Activated CD8-positive, alpha-beta memory T cell treated with anti-CD3 and anti-CD28 coated beads, Interleukin-2, amount 50 U/mL, for 1 hour (primary cell): ENCODE data around the gene HCAR3.
A peak's percentile ranks its signal among the peaks of the same experiment; 100 is the strongest.
"Not testable (repeated sequence)": the region's sequence is repeated elsewhere in the genome, so short reads cannot be mapped to it uniquely, and the experiment has no call there.

ENCODE experiments used
- DNase-seq: peaks from one replicate; pipeline ENCODE4 v3.0.0-alpha.2; 2020; ENCODE audit errors: extremely low read depth

HCAR3 gene

GRCh38 chr12:122716658-122717057 lies at the start of gene HCAR3:
Gene HCAR3 (minus strand): TSS chr12:122716811. CDS start chr12:122716737, 74 bp downstream.
- not testable (repeated sequence) for DNase-seq

GRCh38 chr12:122757568-122757967 lies 41.0 kb upstream of the HCAR3 start:
- DNase-seq = no peak

- DNase-seq = no peak
Observed at GRCh38 chr12:122754790-122755189, 38.2 kb upstream of the HCAR3 start.

GRCh38 chr12:122753319-122753650 lies 36.7 kb upstream of the HCAR3 start:
- DNase-seq = no peak

GRCh38 chr12:122752464-122753318 lies 36.1 kb upstream of the HCAR3 start, which contains the start of gene DENR:
Gene DENR (plus strand): TSS chr12:122752824. CDS start chr12:122753702, 878 bp downstream.
- peak; percentile 97 for DNase-seq

- not testable (repeated sequence) for DNase-seq
Observed at GRCh38 chr12:122750781-122751515, 34.3 kb upstream of the HCAR3 start.

- no peak for DNase-seq
Observed at GRCh38 chr12:122749569-122750332, 33.1 kb upstream of the HCAR3 start.

GRCh38 chr12:122747224-122748135 lies 30.9 kb upstream of the HCAR3 start:
- no peak for DNase-seq

- no peak for DNase-seq
Observed at GRCh38 chr12:122743895-122744525, 27.4 kb upstream of the HCAR3 start.

- DNase-seq = no peak
Observed at GRCh38 chr12:122740351-122740750, 23.7 kb upstream of the HCAR3 start.

- DNase-seq = no peak
Observed at GRCh38 chr12:122738571-122738970, 22.0 kb upstream of the HCAR3 start.

GRCh38 chr12:122732611-122733010 lies 16.0 kb upstream of the HCAR3 start:
- DNase-seq = no peak

GRCh38 chr12:122732170-122732569 lies 15.6 kb upstream of the HCAR3 start:
- no peak for DNase-seq

- DNase-seq = no peak
Observed at GRCh38 chr12:122730215-122731014, 13.8 kb upstream of the HCAR3 start, which contains the start of gene HCAR1. Gene HCAR1 (minus strand): TSS chr12:122730844. CDS start chr12:122730339, 505 bp downstream.

GRCh38 chr12:122729583-122730214 lies 13.1 kb upstream of the HCAR3 start:
- DNase-seq = no peak

GRCh38 chr12:122726080-122726558 lies 9.5 kb upstream of the HCAR3 start:
- DNase-seq = no peak

- no peak for DNase-seq
Observed at GRCh38 chr12:122725452-122726079, 9.0 kb upstream of the HCAR3 start.

GRCh38 chr12:122724641-122725243 lies 8.1 kb upstream of the HCAR3 start:
- no peak for DNase-seq
